GM21528 (cell line): ENCODE results near the gene NAXE.
"Not testable (repeated sequence)": the region's sequence is repeated elsewhere in the genome, so short reads cannot be mapped to it uniquely, and the experiment has no call there.

ENCODE experiments used
- ATAC-seq: cut with Tn5 transposase; IDR thresholded peaks from one replicate; pipeline ENCODE4 v1.9.1; 2021; ENCODE audit warnings: mild to moderate bottlenecking, moderate library complexity; ENCODE audit not compliant: unreplicated experiment, low FRiP score

Gene NAXE

DNA sequence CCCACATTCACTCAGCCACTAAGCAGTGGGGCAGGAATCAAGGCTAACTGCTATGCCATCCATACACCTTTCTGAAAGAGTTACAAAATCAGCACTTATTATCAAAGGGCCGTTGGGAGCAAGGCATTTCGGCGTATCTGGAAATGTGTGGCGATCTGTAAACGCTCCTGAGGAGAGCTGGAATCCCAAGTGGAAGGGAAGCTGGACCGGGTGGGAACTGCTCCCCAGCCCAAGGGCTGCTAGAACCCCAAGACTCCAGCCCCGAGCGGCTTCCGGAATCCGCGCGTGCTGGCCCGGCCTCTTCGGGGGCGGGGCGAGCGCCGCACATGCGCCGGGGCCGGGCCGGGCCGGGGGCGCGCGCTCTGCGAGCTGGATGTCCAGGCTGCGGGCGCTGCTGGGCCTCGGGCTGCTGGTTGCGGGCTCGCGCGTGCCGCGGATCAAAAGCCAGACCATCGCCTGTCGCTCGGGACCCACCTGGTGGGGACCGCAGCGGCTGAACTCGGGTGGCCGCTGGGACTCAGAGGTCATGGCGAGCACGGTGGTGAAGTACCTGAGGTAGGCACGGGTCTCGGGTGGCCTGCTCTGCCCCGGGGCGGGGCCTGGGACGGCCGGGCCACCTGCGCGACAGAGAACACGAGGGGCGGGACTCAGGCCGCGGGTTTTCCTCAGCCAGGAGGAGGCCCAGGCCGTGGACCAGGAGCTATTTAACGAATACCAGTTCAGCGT, at the start of gene NAXE:
TSS of gene NAXE (plus strand) at position 345 of the 726 bp plus-strand sequence. CDS start at position 374, 29 bp downstream.
- ATAC-seq, result peak; percentile 79

DNA sequence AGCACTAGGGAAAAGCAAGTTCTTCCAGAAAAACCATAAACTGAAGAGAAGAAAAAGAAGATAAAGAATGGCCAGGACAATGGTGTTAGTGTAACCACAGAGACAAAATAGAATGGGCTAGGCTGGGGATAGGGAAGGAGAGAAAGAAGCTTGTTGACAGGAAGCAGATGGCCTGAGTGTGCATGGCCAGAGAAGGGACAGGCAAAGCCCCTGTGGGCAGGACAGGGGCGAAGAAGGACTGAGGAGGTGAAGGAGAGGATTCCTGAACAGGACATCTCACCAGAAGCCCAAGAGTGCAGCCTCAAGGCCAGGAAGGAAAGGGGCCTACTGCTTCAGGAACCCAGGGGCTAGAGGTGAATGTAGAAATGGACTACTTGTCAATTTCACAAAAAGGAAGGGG, 48.5 kb upstream of the NAXE start:
- no peak for ATAC-seq

DNA sequence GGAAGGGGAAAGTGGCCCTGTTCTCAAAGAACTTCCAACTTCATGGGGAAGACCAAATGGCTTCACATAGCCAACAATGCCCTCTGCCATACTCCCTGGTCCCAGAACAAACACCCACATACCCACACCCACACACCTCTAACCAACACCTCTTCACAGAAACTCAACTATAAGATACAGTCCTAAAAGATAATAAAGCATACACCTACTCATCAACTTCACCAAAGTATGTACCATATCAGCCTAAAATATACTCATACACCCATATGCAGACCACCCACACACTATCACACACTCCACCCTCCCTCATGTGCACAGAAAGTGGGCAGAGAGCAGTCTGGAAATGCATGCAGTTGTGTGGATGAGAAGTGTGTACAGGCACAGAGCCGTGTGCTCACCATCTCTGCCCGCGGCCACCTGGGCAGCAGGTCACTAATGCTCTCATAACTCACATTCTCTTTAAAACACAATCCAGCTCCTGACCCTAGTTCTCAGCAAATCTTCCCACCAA, 46.9 kb upstream of the NAXE start:
- ATAC-seq, result no peak

DNA sequence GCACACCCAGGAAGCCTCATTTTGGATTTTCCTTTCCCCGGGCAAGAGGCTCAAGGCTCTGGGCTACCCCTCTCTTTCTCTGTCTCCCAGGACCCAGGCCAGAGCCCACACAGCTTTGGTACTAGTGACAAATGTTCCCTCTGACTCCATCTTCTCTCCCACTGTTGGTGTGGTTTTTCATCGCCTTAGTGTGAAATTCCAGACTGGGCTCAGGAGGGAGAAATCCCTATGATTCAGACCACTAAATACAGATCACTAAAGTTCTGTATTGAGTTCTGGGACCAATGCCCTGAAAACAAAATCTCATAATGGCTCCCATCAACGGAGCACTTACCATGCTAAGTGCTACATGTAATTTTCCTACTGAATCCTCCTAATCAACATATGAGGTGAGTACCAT, 45.3 kb upstream of the NAXE start:
- no peak for ATAC-seq

DNA sequence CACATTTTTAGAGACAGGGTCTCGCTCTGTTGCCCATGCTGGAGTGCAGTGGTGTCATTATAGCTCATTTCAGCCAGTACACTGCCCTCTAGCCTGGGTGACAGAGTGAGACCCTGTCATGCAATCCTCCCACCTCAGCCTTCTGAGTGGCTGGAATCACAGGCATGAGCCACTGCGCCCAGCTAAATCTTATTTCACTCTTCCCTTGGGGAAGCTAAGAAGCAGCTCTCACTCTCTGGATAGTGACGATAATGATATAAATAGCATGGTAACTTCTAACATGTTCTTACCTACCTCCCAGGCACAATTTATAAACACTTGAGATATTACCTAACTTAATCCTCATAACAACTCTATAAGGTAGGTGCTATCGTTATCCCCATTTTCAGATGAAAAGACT, 44.1 kb upstream of the NAXE start:
- ATAC-seq, result no peak

DNA sequence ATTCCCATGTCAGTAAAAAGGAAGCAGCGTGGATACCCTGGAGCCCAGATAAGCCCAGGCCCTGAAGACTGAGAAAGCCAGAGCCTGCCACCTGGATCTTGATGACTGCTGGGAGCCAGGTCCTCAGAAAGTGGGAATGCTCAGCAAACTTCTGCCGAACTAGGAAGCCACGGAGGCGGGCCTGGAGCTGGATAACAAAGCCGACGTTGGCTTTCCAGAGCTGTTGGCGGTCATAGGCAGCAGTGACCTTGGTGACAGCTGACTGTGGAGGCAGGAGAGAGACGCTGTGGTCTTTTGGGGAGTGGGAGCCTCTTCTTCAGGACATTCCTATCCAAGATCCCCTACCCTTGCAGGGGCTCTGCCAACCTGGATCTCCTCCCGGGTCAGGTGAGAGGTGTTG, 43.6 kb upstream of the NAXE start:
- no peak for ATAC-seq

DNA sequence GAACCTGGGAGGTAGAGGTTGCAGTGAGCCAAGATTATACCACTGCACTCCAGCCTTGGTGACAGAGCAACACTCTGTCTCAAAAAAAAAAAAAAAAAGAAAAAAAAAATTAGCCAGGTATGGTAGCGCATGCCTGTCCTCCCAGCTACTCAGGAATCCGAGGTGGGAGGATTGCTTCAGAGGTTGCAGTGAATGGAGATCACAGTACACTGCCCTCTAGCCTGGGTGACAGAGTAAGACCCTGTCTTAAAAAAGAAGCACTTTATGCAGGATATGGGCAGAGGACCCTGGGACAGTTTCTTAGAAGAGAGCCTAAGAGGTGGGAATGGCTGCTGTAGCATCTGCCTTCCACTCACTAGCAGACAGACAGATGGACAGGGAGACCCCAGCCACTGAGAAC, 42.2 kb upstream of the NAXE start:
- ATAC-seq, result no peak

DNA sequence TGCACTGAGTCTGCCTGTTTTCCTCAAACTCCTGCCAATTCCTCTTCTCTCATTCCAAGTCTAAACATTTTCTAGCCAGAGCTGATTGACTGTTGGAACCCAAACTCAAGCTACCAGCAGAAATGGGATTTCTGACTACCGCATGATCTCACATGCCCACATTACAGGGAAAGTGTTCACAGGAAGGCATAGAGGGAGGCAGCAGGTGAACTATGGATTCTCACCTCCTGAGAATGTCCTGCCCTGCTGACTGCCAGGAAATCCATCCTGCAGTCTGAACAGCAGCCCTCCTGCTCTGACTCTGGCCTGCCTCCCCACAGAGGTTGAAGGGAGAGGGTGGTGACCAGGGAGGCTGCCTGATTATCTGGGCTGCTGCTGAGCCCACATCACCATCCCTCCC, 41.7 kb upstream of the NAXE start:
- no peak for ATAC-seq

DNA sequence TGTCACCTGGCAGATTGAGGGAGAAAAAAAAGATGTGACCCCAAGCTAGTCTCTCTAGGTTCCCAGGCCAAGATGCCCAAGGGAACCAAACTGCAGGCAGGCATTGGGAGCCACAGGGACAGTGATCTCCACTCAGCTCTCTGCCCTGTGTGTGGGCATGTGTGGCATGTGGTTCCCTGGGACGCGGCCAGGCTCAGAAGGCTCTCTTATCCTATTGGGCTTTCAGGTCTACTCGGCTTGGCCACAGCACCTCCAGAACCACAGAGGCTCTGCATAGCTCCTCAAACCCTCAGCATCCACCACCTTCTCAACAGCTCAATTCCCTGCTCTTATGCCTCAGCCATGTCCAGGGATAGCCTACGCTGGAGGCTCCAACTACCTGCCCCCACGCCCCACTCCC, 41.2 kb upstream of the NAXE start:
- no peak for ATAC-seq

DNA sequence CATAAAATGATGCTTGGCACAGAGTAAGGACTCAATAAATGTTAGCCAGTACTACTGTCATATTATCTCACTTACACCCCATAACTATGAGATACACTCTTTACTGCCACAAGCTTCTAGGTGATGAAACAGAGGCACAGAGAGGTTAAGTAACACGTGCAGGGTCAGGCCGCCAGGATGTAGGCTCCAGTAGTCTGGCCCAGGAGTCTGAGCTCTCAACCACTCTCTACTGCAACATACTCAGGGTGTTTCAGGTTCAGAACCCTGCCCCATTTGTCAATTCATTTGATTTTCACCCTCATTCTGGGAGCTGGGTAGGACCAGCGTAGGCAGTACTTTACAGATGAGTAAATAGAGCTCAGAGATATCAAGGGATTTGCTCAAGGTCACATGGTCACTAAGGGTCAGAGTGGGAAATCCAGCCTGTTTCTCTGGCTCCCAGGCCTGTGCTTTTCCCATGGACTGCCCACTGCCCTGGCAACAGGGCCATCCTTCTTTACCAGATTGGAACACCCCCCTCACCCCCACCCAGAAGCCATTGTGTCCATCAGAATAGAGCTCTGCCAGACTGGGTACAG, 40.4 kb upstream of the NAXE start:
- no peak for ATAC-seq

DNA sequence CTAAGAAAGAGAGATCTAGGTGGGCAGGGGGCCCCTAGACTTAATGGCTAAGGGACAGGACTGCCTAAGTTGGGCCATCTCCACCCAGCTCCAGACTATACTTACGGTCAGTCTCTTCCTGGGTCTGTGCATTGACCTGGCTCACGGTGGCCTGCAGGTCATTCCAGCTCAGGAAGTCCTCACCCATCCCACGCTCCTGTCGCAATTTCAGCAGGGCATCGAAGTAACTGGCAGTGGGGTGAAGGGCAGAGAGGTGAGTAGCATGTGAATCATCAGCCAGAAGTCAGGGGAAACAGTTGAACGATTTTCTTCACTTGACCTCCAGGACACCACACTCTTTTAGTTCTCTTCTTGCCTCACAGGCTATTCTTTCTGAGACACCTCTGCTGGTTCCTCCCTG, 39.7 kb upstream of the NAXE start:
- no peak for ATAC-seq

DNA sequence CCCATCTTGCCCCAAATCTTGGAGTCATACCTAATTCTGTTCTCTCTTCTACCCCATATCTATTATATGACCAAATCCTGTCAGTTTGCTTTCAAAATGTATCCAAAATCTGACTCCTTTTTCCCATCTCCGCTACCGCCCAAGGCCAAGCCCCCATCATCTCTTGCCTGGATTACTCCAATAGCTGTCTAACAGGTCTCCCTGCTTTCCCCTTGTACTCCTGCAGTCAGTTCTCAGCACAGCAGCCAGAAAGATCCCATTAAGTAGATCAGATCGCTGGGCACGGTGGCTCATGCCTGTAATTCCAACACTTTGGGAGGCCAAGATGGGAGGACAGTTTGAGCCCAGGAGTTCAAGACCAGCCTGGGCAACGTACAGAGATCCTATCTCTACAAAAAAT, 39.1 kb upstream of the NAXE start:
- no peak for ATAC-seq

DNA sequence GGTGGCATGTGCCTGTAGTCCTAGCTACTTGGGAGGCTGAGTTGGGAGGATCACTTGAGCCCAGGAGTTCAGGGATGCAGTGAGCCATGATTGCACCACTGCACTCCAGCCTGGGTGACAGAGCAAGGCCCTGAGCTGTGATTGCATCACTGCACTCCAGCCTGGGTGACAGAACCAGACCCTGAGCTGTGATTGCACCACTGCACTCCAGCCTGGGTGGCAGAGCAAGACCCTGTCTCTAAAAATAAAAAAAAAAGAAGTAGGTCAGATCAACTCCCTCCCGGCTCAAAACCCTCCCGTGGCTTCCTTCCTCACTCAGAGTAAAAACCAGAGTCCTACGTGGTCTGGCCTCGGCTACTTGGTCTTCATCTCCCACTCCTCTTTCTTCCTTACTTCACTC, 38.6 kb upstream of the NAXE start:
- ATAC-seq, result not testable (repeated sequence)

DNA sequence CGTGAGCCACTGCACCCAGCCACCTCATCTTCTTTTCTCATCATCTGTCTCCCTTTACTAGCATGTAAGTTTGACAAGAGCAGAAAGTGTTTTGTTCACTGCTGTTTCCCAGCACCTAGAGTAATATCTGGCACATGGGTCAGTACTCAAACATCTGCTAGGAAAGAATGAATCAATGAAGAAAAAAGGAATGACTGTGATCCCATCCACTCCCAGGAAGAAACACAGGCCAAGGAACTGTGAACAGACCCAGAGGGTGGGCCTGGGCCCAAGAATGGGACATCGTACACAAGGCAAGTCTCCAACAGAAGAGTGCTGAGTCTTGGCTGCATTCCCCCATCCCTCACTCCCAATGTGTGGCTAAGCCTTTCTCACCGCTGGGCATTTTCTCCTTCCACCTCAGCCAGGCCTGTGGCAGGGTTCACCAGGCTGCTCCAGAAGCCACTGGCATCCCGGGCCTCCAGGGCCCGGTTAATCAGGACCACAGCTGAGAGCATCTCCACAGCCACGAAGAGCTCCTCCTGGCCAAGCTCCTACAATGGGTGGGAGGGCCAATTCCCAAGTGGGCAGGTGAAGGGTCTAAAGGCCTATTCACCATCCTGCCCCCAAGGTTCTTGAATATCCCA, 37.6 kb upstream of the NAXE start:
- ATAC-seq, result no peak

DNA sequence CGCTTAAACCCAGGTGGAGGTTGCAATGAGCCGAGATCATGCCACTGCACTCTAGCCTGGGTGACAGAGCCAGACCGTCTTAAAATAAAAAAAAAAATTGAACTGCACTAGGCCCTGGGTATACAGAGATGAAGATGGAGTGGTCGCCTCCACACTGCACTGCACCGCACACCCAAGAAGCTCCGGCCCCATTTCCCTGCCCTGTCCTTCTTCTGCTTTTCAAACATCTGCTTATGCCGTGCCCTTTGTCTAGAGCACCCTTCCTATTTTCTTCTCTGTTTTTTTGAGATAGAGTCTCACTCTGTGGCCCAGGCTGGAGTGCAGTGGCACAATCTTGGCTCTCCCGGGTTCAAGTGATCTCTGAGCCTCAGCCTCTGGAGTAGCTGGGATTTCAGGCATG, 36.6 kb upstream of the NAXE start:
- ATAC-seq, result no peak

DNA sequence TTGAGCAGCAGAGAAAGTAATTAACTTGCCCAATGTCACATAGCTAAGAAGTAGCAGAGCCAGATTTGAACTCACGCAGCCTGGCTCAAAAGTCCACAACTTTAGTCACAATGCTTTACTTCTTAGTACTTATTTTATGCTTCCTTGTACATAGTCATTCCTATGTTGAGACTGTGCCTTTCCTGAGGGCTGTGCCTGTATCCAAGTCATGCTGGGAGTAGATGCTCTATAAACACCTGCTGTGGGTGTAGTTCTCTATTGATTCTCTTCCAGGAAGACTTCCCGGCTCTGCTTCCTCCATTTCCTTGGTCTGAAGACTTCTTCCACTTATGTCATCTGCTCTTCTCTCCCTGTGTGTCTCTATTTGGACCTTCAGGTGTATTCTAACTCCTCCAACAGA, 35.9 kb upstream of the NAXE start:
- ATAC-seq, result no peak

DNA sequence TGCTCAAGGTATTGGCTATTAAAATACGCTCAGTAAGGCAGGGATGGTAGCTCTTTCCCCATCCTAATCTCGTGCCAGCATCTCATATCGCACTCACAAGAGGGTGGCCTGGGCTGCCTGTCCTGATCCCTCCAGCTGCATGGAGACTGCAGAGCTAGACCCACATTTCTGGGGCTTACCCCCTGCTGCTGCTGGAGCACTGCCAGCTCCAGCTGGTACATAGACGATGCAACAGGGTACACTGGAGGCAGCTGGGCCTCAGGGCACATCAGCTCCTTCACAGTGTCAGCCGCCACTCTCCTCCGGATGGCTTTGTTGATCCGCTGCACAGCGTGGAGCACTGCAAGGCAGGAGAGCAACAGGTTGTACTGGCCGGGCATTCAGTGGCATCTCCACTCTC, 35.2 kb upstream of the NAXE start:
- no peak for ATAC-seq

DNA sequence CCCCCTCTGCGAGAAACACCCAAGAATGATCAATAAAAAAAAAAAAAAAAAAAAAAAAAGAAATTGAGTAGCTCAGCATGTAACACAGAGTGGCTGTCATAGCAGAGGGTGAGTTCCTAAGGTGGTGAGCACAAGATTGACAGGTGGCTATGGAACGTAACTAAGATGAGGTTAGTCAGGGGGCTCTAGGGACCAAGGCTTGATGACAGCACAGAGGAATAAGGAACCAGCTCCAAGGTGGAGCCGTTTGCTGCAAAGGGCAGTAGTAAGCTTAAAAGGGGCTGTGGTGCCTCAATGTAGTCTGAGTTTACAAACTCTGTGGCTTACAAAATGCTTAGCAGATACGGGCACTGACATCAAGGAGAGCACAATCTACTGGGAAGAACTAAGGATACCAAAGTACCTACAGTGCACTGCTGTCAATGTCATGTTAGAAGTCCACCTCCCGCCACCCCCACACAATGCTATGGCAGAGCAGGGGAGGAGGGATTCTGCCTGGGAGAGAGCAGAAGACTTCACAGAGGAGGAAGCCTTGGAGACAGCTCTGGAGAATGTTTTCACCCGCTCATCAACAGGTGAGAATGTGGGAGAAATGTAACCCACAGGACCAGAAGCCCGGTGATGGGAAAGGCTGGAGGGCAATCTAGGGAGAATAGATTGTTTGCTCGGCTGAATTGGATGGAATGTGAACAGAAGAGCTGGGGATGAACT, 32.3 kb upstream of the NAXE start:
- no peak for ATAC-seq

DNA sequence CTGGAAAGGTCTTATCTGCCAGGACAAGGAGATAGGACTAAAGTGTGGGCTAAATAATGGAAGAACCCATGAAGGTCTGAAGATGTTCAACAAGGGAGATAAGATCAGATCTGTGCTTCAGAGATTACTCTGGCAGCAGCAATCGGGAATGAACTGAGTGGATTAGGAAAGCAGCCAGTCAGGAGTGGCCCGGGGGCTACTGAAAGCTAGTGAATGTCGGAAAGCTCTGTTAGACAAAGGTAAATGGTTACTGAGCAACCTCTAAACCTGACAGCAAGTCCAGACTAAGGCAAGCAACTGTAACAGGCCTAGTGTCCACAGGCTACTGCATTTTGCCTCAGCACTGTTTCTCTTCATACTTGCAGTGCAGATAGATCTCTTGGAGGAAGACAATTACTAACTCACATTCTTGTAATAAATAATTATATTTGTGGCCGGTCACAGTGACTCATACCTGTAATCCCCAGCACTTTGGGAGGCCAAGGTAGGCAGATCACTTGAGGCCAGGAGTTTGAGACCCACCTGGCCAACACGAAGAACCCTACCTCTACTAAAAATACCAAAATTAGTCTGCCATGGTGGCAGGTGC, 31.7 kb upstream of the NAXE start:
- ATAC-seq, result no peak

DNA sequence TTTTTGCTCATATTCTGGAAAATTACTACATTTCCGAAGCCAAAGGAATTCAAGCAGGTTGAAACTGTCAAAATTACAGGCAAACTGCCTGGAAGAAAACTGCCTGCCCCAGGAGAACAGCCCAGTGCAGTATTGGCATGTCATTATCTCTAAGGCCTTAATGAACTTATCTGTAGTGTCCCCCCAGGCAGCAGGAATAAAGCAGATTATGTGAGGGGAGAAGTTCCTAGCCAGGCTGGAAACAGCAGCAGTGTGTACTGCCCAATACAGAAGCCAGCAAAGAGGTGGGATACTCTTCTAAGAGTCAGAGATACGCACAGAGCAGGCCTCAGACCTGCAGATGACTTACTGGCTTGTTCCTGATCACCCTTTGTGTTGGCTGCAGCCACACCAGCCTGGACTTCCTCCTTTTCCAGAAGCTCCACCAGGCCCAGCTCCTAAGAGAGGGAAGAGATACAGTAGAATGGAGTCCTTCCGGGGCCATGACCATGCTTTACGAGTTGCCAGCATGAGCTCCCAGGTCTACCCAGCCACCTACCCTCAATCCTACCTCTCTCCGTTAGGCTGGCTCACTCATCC, 30.9 kb upstream of the NAXE start:
- no peak for ATAC-seq

DNA sequence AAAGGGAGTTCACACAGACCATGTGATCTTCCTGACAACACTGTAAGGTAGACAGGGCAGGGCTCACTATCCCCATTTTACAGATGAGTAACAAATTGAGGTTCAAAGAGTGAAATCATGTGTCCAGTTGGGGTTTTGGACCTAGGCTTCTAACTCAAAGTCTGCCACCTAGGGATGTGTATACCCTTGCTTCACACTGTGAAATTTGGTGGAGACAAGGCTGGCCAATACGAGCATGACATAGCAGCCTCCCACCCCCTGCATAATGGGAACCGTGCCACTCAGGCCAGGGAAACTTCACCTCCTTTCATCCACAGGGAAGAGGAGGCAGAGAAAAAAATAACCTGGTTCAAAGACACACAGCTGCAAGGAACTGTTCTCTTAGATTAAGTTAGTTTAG, 26.1 kb upstream of the NAXE start:
- no peak for ATAC-seq
